ENCODE measurements around the gene CEBPZ.
A peak's percentile ranks its signal among the peaks of the same experiment; 100 is the strongest.

The CEBPZ gene

GRCh38 chr2:37180006-37180639 is 51.3 kb downstream of the CEBPZ start:
- no peak for DNase-seq

GRCh38 chr2:37173741-37174140 is 57.7 kb downstream of the CEBPZ start:
- DNase-seq, result no peak

- no peak for DNase-seq
These were observed 59.8 kb downstream of the CEBPZ start for GRCh38 chr2:37171624-37171950.

- DNase-seq, result no peak
These were observed 63.0 kb downstream of the CEBPZ start for GRCh38 chr2:37168217-37168981.

- DNase-seq, result no peak
These were observed 63.7 kb downstream of the CEBPZ start for GRCh38 chr2:37167636-37168180.

- DNase-seq, result no peak
These were observed 66.6 kb downstream of the CEBPZ start for GRCh38 chr2:37164757-37165156.

- peak; percentile 40 to 80 (median 62) for DNase-seq
These were observed 74.3 kb downstream of the CEBPZ start, which contains the start of gene EIF2AK2 for GRCh38 chr2:37156857-37157714. TSS of gene EIF2AK2 (minus strand) at chr2:37156980. CDS start at chr2:37147806, 9,174 bp downstream.

GRCh38 chr2:37156071-37156856 is 75.1 kb downstream of the CEBPZ start:
- DNase-seq, result peak in 2 of 4 experiments; percentile 18 to 32

GRCh38 chr2:37154785-37155184 is 76.6 kb downstream of the CEBPZ start:
- no peak for DNase-seq

- no peak for DNase-seq
These were observed 78.2 kb downstream of the CEBPZ start for GRCh38 chr2:37153224-37153623.
